HTR-8/SVneo (cell line): Measurements from ENCODE around the gene SCAND1.
"Not testable (repeated sequence)": the region's sequence is repeated elsewhere in the genome, so short reads cannot be mapped to it uniquely, and the experiment has no call there.

ENCODE experiments used
- DNase-seq: peaks from one replicate; pipeline ENCODE4 v3.0.0; 2011; ENCODE audit warnings: low spot score, mixed read lengths; ENCODE audit not compliant: insufficient read length
- FAIRE-seq: peaks from 2 replicates; lab custom pipeline; 2011; peaks lifted over from hg19 to GRCh38; lab: Jason Lieb, UNC

The SCAND1 gene

DNA sequence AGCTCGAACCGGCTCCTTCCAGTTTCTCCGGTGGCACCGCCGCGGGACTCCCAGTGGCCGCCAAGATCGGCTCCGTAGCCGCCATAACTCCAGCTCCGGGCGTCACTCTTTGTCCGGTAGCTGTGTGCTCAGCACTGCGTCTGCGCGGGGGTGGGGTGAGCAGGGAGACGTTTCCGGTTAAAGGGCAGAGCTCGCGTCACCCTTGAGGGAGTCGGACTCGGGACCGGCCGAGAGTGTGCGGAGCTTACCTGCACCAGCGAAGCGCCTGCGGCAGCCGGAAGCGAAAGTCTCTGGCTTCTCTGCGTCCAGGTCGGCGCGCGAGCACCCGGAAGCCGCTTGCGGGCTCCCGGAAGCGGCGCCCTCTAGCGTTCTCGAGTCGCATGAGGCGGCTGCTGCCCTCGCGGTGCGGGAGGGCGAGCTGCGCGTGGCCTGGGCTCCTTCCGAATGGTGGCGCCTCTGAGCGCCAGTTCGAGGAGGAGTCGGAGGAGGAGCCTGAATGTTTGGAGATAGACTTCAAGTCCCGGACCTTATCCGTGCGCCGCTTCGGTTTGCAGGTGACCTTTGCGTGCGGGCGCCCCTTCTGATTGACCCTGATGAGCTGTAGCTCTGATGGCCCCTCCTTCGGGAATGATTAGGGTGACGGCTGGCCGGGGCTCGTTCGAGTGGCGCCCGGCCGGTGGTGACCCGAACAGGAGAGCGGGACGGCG is at the start of gene SCAND1:
TSS of gene SCAND1 (minus strand) at position 303 of the 707 bp plus-strand sequence. CDS start at position 85, 218 bp downstream.
- DNase-seq (peak; percentile 98), FAIRE-seq (peak; percentile 89)

- FAIRE-seq (no peak), DNase-seq (no peak)
Measured at GRCh38 chr20:36004045-36004444, 49.7 kb upstream of the SCAND1 start.

DNA sequence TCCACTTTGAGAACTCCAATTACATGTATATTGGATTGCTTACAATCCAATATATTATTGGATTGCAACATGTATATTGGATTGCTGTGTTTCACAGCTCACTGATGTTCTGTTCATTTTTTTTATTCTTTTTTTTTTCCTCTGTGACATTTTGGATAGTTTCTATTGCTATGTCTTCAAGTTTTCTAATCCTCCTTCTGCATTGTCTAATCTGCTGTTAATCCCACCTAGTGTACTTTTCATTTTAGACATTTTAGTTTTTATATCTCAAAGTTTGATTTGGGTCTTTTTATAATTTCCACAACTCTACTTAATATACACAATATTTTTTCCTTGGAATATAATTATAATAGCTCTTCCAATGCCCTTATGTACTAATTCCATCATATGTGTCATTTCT is 48.6 kb upstream of the SCAND1 start:
- FAIRE-seq = no peak

DNA sequence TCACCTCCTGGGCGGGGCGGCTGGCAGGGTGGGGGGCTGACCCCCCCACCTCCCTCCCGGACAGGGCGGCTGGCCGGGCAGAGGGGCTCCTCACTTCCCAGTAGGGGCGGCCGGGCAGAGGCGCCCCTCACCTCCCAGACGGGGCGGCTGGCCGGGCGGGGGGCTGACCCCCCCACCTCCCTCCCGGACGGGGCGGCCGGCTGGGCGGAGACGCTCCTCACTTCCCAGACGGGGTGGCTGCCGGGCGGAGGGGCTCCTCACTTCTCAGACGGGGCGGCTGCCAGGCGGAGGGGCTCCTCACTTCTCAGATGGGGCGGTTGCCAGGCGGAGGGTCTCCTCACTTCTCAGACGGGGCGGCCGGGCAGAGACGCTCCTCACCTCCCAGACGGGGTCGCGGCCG is 47.0 kb upstream of the SCAND1 start:
- DNase-seq, FAIRE-seq: not testable (repeated sequence)

More for the DNA sequence above, 48.6 kb upstream of the SCAND1 start:
- no peak for DNase-seq

DNA sequence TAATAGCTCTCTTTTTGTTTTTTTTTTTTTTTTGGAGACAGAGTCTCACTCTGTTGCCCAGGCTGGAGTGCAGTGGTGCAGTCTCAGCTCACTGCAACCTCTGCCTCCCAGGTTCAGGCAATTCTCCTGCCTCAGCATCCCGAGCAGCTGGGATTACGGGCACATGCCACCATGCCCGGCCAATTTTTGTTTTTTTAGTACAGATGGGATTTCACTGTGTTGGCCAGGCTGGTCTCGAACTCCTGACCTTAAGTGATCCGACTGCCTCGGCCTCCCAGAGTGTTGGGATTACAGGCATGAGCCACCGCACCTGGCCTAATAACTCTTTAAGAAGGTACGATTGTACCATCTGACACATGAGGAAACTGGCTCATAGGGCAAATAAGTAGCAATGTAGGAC is 42.2 kb upstream of the SCAND1 start:
- DNase-seq, FAIRE-seq: not testable (repeated sequence)

- DNase-seq (peak; percentile 88), FAIRE-seq (no peak)
Measured at GRCh38 chr20:35994994-35995453, 40.7 kb upstream of the SCAND1 start.

- peak; percentile 88 for DNase-seq
- FAIRE-seq = peak; percentile 69
Measured at GRCh38 chr20:35992713-35993335, 38.5 kb upstream of the SCAND1 start.

- FAIRE-seq = no peak
Measured at GRCh38 chr20:35991142-35991771, 37.0 kb upstream of the SCAND1 start.

GRCh38 chr20:35988910-35989463 is 34.7 kb upstream of the SCAND1 start:
- no peak for DNase-seq
- no peak for FAIRE-seq

More at GRCh38 chr20:35991142-35991771, 37.0 kb upstream of the SCAND1 start:
- peak; percentile 67 for DNase-seq

DNA sequence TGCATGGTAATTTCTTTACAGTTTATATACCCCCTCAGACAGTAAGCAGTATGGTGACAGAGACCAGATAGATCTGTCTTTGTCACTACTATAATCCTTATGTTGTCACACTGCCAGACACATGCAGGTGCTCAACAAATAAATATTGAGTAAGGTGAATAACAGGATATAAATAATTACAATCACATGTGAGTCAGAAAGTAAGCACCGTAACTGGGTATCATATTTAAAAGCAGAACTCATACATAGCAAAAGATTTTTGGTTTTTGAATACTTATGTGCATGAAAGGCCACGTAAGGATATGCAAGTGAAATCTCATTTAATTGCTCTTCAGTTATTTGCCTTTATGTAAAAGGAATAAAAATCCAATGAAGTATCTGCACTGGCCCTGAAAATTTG is 31.5 kb upstream of the SCAND1 start:
- FAIRE-seq (no peak), DNase-seq (no peak)

- FAIRE-seq = no peak
- no peak for DNase-seq
Measured at GRCh38 chr20:35984382-35984781, 30.1 kb upstream of the SCAND1 start.

- DNase-seq (no peak), FAIRE-seq (no peak)
Measured at GRCh38 chr20:35981969-35982368, 27.7 kb upstream of the SCAND1 start.

GRCh38 chr20:35979544-35979943 is 25.2 kb upstream of the SCAND1 start:
- DNase-seq (no peak), FAIRE-seq (no peak)

- DNase-seq (no peak), FAIRE-seq (no peak)
Measured at GRCh38 chr20:35978041-35978513, 23.8 kb upstream of the SCAND1 start.

- no peak for FAIRE-seq
Measured at GRCh38 chr20:35975576-35976373, 21.5 kb upstream of the SCAND1 start.

GRCh38 chr20:35974256-35974655 is 20.0 kb upstream of the SCAND1 start:
- no peak for DNase-seq
- FAIRE-seq = no peak

More at GRCh38 chr20:35975576-35976373, 21.5 kb upstream of the SCAND1 start:
- no peak for DNase-seq

- DNase-seq (no peak), FAIRE-seq (no peak)
Measured at GRCh38 chr20:35972462-35972861, 18.2 kb upstream of the SCAND1 start.

- DNase-seq (no peak), FAIRE-seq (no peak)
Measured at GRCh38 chr20:35971981-35972380, 17.7 kb upstream of the SCAND1 start.

GRCh38 chr20:35968930-35969329 is 14.6 kb upstream of the SCAND1 start:
- no peak for FAIRE-seq
- no peak for DNase-seq
